Uterus (tissue), 2 donors: ENCODE measurements around the gene WIPF3.

Experiments used
- CTCF ChIP-seq, 4 experiments: fragments of 200-600 bp in 2 of 4; fragments of 450-650 bp in 2 of 4; sonication (generic) in 2 of 4; IDR thresholded peaks; one replicate each; pipeline ENCODE4 v1.5.1; 2016 to 2019; ENCODE audit warnings: antibody characterized with exemption in 4 of 4, mild to moderate bottlenecking in 2 of 4, moderate library complexity in 1 of 4
- POLR2A ChIP-seq, 2 donors: fragments of 450-650 bp; IDR thresholded peaks; one replicate each; pipeline ENCODE4 v1.6.1; 2016; ENCODE audit warnings: antibody characterized with exemption in 2 of 2, mild to moderate bottlenecking in 1 of 2, moderate library complexity in 1 of 2

GRCh38 chr7:29926216-29926615 is 119.9 kb downstream of the WIPF3 start:
- no peak for TF ChIP-seq POLR2A (IDR thresholded peaks at IDR 0.05)
- TF ChIP-seq CTCF (IDR thresholded peaks at IDR 0.05) = no peak
